Stimulated activated CD4-positive, alpha-beta T cell treated with anti-CD3 and anti-CD28 coated beads, Interleukin-1b, Interleukin-23, amount 100 ng/mL, for 4 hours (primary cell): ENCODE results near the gene ZDHHC24.
"Not testable (repeated sequence)": the region's sequence is repeated elsewhere in the genome, so short reads cannot be mapped to it uniquely, and the experiment has no call there.

Experiments
- DNase-seq, 2 donors: peaks; one replicate each; pipeline ENCODE4 v3.0.0-alpha.2; 2020; ENCODE audit warnings: low read depth in 2 of 2

The ZDHHC24 gene

GRCh38 chr11:66545701-66546367 lies at the start of gene ZDHHC24:
Gene ZDHHC24 (minus strand): TSS chr11:66546048. CDS start chr11:66546003, 45 bp downstream.
- peak; percentile 71 to 84 for DNase-seq

- DNase-seq, result no peak
Observed at GRCh38 chr11:66595245-66595904, 49.5 kb upstream of the ZDHHC24 start.

GRCh38 chr11:66593650-66594049 lies 47.8 kb upstream of the ZDHHC24 start:
- DNase-seq, result no peak

GRCh38 chr11:66593303-66593635 lies 47.4 kb upstream of the ZDHHC24 start:
- no peak for DNase-seq

GRCh38 chr11:66592457-66593302 lies 46.8 kb upstream of the ZDHHC24 start, which contains the start of the genes CCDC87 and CCS:
Gene CCDC87 (minus strand): TSS chr11:66593063. CDS start chr11:66593015, 48 bp downstream.
Gene CCS (plus strand): TSS chr11:66593185. CDS start chr11:66593262, 77 bp downstream.
- peak; percentile 98 to 99 for DNase-seq

- no peak for DNase-seq
Observed at GRCh38 chr11:66591175-66591574, 45.3 kb upstream of the ZDHHC24 start.

GRCh38 chr11:66589996-66590675 lies 44.3 kb upstream of the ZDHHC24 start:
- DNase-seq, result no peak

- DNase-seq, result not testable (repeated sequence)
Observed at GRCh38 chr11:66589315-66589714, 43.5 kb upstream of the ZDHHC24 start.

- DNase-seq, result no peak
Observed at GRCh38 chr11:66586136-66586535, 40.3 kb upstream of the ZDHHC24 start.

GRCh38 chr11:66585447-66585846 lies 39.6 kb upstream of the ZDHHC24 start:
- not testable (repeated sequence) for DNase-seq

GRCh38 chr11:66582565-66583147 lies 36.8 kb upstream of the ZDHHC24 start:
- DNase-seq, result not testable (repeated sequence)

- DNase-seq, result no peak
Observed at GRCh38 chr11:66581261-66581660, 35.4 kb upstream of the ZDHHC24 start.

GRCh38 chr11:66580803-66581202 lies 35.0 kb upstream of the ZDHHC24 start:
- DNase-seq, result no peak

- peak; percentile 76 to 83 for DNase-seq
Observed at GRCh38 chr11:66579017-66579606, 33.3 kb upstream of the ZDHHC24 start.

- no peak for DNase-seq
Observed at GRCh38 chr11:66570850-66571180, 25.0 kb upstream of the ZDHHC24 start.

- no peak for DNase-seq
Observed at GRCh38 chr11:66570079-66570849, 24.4 kb upstream of the ZDHHC24 start.

GRCh38 chr11:66569076-66569475 lies 23.2 kb upstream of the ZDHHC24 start:
- DNase-seq, result no peak

- DNase-seq, result peak; percentile 55 to 67
Observed at GRCh38 chr11:66568124-66568916, 22.5 kb upstream of the ZDHHC24 start, which contains the start of gene CTSF. Gene CTSF (minus strand): TSS chr11:66568606. CDS start chr11:66568486, 120 bp downstream.

GRCh38 chr11:66567787-66568123 lies 21.9 kb upstream of the ZDHHC24 start:
- DNase-seq, result no peak

- no peak for DNase-seq
Observed at GRCh38 chr11:66566221-66566620, 20.4 kb upstream of the ZDHHC24 start.
